ENCODE data around the gene ARHGAP15. TPM values are rescaled to one million over a fixed set of nuclear protein-coding genes. Genes with fewer than 3 reads are reported as not detected.
A peak's percentile ranks its signal among the peaks of the same experiment; 100 is the strongest.
"Not testable (repeated sequence)": the region's sequence is repeated elsewhere in the genome, so short reads cannot be mapped to it uniquely, and the experiment has no call there.

The ARHGAP15 gene
- polyA plus RNA-seq (ENCODE audit: insufficient read length): 8.1 TPM

DNA sequence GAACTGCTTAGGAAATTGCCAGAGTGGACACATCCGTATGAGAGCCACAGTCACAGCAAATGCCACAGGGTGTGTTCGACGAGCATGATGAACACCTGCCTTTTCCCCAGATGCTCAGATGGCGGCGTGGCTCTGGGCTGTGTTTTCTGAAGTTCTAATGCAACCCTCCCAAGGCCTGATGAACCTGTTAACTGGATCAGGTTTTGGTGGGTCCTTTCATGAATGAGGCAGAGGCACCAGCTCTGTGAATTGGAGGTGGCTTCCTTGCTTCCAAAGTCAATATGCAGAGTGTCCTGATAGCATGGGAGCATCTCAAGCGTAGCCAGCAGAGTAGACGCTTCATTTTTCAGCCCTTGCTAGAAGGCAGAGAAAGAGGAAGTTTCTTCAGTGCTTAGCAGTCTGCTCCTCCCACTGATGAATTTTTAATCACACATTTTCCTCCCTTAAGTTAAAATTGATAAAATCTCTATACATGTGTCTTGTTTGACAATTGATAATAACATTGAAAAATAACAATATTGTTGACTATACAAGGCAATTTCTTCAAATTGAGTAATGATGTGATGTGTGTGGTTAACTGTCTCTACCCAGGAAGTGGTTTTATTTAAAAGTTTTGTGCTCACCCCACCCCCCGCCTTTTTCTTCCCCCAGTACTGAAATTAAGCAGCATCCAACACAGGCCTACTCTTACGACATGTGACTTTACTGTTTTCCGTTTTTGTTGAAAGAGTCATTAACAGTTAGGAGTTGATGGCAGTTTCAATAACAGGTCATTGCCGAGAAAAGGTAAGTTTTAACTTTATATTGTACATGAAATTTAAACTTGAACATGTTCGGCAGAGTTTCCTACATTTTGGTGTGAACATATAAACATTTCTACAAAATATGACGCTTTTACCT, at the start of gene ARHGAP15:
Gene ARHGAP15 (plus strand): TSS at position 739 of the 900 bp plus-strand sequence.
- no peak for DNase-seq (ENCODE audit: low read depth)

DNA sequence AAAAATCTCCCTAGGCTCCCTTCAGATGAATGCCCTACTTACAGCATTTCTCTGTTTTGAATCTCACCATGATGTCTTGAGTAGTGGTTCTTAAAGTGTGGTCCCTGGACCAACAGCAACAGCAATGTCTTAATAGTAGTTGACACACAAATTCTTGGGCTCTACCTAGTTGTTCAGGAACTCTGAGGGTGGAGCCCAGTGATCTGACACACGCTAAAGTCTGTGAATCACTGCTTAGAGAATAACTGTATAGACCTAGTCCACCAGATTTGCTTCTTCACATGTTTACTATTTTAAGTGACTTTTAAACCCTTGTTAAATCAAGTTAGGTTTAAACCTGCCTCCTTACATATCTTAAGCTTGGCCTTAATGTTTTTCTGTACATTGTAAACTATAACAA, 47.6 kb upstream of the ARHGAP15 start:
- DNase-seq (ENCODE audit: low read depth): no peak

DNA sequence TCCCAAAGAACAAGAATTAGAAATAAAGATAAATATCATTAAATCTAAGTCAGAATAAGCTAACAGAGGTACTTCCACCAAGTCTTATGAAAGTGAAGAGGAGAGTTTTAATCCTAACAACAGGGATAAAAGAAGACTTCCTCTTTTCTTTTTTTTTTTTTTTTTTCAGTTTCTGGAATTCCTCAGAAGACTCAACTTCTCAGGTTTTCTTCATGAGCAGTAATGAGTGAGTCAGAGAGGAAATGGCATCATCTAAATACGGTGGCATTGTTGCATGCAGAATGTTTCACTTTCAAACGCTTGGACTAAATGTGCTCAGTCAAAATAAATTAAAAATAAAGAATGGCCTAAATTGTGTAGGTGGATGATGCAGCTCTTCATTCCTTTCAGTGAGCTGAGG, 45.6 kb upstream of the ARHGAP15 start:
- DNase-seq (ENCODE audit: low read depth): no peak

DNA sequence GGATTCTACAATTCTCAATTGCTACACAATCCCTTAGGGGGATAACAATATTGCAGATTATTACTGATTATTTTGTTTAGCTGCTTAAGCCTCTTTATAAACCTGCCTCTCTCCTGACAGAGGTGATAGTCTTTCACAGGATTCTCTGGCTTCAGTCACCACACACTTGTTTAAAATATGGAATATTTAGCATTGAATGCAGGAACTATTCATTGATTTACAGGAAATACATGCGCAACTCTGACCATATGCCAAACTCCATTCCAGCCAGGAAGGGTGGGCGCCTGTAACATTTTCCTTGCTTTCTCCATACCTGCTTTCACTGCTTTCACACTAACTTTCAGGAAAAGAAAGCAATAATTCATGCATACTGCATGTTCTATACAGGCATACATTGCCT, 44.8 kb upstream of the ARHGAP15 start:
- DNase-seq (ENCODE audit: low read depth): no peak

DNA sequence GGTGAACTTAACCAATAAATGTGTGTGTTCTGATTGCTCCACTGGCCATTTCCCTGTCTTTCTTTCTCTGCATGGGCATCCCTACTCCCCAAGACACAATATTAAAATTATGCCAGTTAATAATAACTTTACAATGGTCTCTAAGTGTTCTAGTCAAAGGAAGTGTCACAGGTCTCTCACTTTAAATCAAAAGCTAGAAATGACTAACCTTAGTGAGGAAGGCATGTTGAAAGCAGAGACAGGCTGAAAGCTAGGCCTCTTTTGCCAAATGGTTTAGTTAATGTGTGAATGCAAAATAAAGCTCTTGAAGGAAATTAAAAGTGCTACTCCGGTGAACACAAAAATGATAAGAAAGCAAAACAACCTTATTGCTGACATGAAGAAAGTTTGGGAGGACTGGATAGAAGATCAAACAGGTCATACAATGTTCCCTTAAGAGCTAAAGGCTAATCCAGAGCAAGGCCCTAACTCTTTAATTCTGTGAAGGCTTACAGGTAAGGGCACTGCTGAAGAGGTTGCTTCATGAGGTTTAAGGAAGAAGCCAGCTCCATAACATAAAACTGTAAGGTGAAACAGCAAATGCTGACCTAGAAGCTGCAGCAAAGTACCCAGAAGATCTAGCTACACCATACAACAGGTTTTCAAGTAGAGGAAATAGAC, 44.0 kb upstream of the ARHGAP15 start:
- no peak for DNase-seq (ENCODE audit: low read depth)

DNA sequence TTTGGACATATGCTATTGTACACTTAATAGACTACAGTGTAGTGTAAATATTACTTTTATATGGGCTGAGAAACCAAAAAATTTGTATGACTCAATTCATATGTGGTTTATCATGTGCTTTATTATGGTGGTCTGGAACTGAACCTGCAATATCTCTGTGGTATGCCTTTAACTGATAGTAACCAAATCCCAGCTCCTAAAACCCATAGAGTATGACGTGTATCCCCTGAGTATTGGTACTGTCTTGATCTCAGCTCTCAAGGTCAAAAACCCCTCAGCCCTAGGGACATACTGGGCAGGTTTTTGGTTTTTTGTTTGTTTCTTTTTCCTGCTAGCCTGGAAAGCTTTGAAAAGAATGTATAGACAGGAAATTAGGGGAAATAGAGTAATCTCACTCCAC, 42.2 kb upstream of the ARHGAP15 start:
- no peak for DNase-seq (ENCODE audit: low read depth)

DNA sequence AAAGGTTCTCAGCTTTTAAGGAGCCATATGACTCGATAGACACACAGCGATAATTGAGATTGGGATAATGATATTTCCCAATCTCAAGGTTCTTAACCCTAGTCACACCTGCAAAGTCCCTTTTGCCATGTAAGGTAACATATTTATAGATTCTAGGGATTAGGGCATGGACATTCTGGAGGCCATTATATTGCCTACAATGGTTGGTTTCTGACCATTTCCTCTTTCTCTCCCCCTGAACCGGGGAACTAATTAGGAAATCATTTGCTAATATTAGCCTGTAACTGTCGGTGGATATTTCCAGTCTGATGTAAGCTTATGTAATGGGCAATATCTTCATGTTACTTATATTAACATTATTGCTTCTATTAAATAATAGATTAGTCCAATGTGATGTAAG, 40.8 kb upstream of the ARHGAP15 start:
- DNase-seq (ENCODE audit: low read depth): no peak

DNA sequence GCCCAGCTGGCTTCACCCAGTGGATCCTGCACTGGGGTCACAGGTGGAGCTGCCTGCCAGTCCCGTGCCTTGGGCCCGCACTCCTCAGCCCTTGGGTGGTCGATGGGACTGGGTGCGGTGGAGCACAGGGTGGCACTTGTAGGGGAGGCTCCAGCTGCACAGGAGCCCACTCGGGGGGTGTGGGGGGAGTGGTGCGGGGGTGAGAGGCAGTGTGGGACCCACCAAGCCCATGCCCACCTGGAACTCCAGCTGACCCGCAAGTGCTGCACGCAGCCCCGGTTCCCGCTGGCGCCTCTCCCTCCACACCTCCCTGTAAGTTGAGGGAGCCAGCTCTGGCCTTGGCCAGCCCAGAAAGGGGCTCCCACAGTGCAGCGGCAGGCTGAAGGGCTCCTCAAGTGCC, 39.7 kb upstream of the ARHGAP15 start:
- not testable (repeated sequence) for DNase-seq (ENCODE audit: low read depth)

DNA sequence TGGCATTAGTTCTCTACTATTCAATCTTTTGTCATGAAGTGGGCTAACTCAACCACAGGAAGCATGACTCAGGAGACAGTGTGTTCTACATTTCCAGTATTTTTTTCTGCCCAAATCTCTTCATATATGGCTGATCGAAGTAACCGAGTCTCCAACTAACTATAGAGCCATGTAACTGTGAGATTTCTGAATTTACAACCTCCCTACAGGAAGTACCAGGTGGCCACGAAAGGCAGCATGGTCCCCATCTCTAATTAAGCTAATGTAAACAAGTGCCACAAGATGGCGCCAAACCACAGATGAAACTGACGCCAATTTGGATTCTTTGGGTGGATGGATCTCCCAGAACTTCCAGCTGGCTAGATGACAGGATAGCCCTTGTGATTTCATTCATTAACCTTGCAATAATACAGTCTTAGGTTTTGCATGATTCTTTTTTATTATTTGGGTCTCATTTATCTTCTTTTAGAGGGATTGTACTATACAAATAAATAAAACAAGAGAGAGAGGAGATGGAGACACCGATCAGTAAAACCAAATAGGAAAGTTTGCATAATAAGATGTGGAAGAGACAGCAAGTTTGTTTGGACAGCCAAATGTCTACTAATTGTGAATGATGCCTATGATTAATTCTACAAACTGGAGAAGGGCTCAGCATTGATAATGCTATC, 18.3 kb upstream of the ARHGAP15 start:
- DNase-seq (ENCODE audit: low read depth): peak; percentile 32

DNA sequence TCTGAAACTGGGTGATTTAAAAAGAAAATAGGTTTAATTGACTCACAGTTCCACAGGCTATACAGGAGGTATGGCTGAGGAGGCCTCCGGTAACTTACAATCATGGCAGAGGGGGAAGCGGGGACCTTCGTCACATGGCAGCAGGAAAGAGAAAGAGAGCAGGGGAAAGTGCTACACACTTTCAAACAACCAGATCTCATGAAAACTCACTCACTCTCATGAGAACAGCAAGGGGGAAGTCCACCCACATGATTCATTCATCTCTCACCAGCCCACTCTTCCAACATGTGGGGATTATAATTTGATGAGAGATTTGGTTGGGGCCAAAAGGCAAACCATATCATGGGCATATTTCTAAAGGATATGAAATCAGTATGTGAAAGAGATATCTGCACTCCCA, 12.0 kb upstream of the ARHGAP15 start:
- DNase-seq (ENCODE audit: low read depth): no peak

DNA sequence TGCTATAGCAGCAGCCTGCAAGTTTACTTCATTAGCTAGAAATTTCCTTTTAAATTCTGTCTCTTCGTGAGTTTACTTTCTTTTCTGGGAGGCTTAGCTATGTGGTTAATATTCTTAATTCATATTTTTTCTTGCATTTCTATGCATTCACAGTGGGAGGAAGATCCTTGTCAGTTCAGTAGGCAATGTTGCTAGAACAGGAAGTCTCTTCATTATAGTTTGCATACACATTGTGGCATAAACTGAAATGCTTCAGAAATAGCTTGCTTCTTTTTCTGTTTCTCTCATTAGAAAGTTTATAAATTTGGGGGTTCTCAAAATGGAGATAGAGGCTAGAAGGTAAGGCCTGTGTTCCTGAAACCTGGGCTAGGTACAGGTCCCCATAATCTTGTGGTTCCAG, 8.1 kb upstream of the ARHGAP15 start:
- no peak for DNase-seq (ENCODE audit: low read depth)

DNA sequence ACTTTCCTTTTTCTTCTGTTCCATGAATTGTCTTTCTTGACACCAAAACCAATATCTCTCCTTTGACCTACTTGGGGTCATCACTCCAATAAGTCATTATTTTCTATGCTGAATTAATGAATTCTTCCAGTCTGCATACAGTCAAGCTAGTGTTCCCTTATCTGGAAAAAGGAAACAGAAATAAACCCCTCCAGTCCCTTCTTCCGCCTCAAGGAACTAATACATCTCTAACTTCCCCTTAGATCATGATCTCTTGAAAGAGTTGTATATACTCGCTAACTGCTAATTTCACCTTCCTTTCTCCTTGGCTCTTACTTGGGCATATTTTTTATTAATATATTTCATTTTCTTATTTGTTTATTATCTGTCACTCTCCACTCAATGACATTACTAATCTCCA, 7.3 kb upstream of the ARHGAP15 start:
- DNase-seq (ENCODE audit: low read depth): no peak

DNA sequence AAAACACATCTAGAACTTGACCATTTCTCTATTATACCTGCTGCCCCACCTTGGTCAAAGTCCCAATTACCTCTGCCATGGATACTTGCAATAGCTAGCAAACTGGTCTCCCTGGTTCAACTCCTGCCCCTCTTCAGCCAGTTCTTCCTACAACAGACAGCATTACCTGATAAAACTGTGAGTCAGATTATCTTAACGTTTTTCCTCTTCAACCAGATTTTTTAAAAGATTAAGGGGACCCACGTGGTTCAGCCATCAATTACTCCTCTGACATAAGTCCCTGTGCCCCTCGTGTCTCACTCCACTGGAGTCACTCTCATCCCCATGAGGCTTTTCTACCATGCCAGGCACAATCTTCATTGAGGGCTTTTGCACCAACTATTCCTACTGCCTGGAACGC, 5.3 kb upstream of the ARHGAP15 start:
- no peak for DNase-seq (ENCODE audit: low read depth)

DNA sequence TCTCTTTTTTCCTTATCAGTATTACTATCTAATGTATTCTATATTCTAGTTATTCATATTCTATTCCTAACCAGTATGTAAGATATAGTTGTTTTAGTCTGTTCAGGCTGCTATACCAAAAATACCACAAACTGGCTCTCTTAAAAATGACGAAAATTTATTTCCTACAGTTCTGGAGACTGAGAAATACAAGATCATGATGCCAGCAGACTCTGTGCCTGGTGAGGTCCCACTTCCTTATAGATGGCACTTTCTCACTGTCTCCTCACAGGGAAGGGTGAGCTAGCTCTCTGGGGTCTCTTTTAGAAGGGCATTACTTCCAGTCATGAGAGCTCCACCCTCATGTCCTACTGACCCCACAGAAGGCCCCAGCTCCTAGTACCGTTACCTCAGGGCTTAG, 4.8 kb upstream of the ARHGAP15 start:
- no peak for DNase-seq (ENCODE audit: low read depth)

DNA sequence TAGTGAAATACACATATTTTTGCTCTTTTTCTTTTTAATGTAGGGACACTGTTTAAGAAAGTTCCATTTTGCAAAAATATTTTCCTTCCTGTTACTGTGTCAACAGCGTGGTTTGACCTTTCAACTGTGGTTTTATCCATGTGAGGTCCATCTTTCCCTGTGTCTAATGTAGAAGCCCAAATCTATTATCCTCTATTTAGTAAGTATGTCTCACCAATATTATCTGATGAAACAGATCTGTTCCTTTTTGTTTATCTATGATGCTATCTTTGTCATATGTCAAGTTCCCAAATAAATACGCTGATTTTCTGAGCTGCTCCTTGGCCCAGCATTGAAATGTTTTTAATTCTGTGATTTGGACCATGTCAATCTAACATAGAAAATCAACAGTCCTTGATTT, 3.5 kb upstream of the ARHGAP15 start:
- no peak for DNase-seq (ENCODE audit: low read depth)

DNA sequence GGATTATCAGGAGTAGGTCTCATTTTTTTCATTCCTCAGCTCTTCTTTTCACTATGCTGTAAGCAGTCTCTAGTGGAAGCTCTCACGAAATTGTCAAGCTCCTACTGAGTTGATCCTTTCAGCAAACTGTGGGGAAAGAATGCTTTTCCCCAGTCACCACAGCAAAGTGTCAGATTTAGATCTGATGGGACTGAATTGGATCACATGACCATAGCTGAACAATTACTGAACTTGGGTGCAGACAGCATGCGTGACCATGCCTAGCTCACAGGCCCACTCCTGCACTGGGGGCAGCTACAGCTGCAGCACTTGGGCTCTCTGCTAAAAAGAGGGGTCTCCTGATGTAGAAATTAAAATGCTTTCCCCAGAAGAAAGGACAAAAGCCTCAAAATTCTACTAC, 3.1 kb downstream of the ARHGAP15 start:
- no peak for DNase-seq (ENCODE audit: low read depth)

DNA sequence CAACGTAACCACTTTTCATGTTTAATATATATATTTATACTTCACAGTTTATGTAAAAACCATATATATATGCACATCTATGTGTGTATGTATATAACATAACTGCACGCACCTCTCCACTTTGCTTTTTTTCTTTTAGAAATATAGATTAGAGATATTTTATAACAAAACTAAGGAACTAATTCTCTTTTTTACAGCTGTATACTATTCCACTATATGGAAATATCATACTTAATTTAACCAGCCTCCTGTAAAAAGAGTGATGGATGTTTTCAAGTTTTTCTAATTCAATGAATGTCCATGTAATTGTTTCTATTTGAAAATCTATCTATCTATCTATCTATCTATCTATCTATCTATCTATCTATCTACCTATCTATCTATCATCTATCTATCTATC, 4.6 kb downstream of the ARHGAP15 start:
- no peak for DNase-seq (ENCODE audit: low read depth)

DNA sequence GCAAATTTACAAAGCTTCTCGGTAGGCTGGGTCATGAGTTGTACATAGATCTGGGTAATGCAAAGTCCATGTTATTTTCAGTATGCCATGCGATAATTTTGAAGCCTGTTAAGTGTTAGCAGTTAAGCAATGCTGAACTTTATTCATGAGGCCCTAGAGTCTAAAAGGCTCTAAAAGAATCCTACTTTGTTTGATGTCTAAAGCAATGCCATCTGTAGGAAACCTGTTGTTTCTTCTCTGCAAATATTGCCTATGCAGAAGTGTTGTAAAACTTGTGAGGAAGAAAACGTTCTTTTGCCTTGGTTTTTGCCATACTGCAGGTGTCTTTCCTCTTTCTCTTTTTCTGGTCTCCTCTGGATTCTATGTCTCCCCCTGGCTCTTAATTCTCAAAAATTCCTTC, 9.1 kb downstream of the ARHGAP15 start:
- no peak for DNase-seq (ENCODE audit: low read depth)

DNA sequence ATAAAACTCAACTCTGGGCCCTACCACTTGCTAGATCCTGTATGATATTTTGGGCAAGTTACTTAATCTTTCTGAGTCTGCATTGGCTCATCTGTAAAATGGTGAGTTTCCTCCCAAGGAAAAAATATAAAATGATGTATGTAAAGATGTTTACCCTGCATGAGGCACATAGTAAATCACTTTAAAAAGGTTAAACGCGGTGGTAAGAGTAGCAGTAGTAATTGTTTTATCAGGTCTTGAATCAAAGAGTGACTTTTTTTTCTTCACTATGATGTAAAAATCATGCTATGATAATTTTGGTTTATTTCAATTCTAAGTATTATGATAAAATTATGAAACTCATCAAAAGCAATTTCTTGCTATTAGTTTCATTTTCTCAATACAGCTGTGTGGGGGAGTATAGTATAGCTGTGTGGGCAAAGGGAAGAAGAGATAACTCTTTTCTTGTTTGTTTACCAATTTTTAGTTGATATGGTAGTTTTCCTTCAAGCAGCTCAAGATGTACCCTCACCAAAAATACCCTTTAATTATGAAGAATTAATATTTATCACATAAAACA, 10.7 kb downstream of the ARHGAP15 start:
- no peak for DNase-seq (ENCODE audit: low read depth)

DNA sequence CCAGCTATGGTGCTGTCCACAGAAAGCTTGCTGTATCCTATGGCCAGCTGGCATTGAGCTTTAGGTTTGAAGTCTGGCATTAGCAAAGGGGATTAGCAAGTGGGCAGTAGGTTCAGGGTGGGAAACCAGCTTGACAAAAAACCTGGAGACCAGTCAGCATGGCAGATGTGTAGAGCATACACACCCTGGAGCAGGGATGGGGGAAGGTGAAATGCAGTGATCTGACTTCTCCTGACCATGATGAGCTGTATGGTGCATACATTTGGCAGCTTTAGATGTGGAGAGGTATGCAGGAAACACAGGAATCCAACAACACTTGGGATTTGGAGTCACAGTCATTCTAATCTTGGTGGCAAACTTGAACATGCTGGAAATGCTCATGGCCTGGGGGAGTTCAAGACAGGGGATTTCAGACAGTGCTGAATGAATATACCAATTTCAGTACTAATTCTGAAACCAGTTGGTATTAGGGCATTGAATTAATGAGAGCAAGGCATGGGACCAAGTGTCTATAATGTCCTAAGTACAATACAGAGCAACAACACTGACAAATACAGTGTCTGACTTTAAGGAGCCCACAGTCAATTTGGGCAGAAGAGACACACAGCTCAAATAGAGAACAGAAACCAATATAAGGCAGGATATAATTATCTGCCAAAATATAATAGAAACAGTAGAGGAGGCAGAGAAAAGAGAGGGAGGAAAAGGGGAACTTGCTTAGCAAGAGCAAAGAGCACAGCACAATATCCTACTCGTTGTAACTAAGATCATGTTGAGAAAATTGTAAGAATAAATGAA, 11.8 kb downstream of the ARHGAP15 start:
- DNase-seq (ENCODE audit: low read depth): no peak

DNA sequence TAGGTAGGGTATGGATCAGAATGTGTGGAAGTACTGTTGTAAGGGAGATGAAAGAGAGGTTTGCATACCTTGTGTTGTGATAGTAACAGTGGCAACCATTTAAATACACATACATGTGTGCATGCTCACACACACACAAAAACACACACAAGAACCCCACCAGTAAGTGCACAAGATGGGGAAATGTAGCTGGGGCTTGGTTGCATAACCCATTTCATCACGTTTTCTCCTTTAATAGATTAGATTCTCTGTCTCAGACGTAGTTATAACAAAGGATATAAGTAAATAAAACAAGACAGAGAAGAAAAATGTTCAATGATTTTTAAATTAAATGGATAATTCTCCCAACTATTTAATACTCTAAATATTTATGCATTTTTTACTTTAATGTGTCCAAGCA, 13.4 kb downstream of the ARHGAP15 start:
- DNase-seq (ENCODE audit: low read depth): no peak
